NB4 (cell line): Measurements from ENCODE around the gene MBD3L5.
"Not testable (repeated sequence)": the region's sequence is repeated elsewhere in the genome, so short reads cannot be mapped to it uniquely, and the experiment has no call there.

Experiments
- DNase-seq: peaks from one replicate; pipeline ENCODE4 v3.0.0; 2010; ENCODE audit warnings: low read depth
- H3K4me3 ChIP-seq: one replicate; pipeline ENCODE4 v1.5.1; 2011; ENCODE audit warnings: mild to moderate bottlenecking, low read depth, low read length, moderate library complexity
- CTCF ChIP-seq: IDR thresholded peaks from one replicate; pipeline ENCODE4 v1.5.1; 2012; ENCODE audit warnings: low read depth, low read length
- MYC ChIP-seq: IDR thresholded peaks from 2 replicates; pipeline ENCODE4 v1.6.1; 2011; ENCODE audit warnings: low read depth, low read length
- POLR2A ChIP-seq: IDR thresholded peaks from 2 replicates; pipeline ENCODE4 v1.6.1; 2011; ENCODE audit warnings: mild to moderate bottlenecking; ENCODE audit not compliant: insufficient read length; ENCODE audit errors: extremely low read depth
- TF ChIP-seq, protein P1 (sequence below): IDR thresholded peaks from 2 replicates; pipeline ENCODE4 v1.6.1; 2011; ENCODE audit warnings: low read depth, low read length

Gene MBD3L5

DNA sequence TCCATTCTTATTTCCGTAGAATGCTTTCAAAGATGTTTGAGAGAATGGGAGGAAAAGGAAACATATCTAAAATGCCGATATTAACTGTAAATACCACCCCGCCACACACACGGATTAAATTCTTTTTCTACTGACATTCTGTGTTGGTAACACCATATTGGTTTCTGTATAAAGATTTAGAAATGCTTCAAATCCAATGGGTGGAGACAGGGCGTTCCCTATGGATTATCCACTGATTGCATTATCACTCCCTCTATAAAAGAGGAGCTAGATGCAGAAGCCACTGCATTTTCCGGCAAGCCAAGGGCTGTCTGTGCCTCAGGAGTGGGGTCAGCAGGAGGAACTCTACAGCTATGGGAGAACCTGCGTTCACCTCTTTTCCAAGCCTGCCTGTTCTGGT, 18.6 kb downstream of the MBD3L5 start, which contains the start of gene MBD3L2:
TSS of gene MBD3L2 (plus strand) at position 301 of the 400 bp plus-strand sequence. CDS start at position 354, 53 bp downstream.
- DNase-seq, H3K4me3 ChIP-seq: not testable (repeated sequence)

DNA sequence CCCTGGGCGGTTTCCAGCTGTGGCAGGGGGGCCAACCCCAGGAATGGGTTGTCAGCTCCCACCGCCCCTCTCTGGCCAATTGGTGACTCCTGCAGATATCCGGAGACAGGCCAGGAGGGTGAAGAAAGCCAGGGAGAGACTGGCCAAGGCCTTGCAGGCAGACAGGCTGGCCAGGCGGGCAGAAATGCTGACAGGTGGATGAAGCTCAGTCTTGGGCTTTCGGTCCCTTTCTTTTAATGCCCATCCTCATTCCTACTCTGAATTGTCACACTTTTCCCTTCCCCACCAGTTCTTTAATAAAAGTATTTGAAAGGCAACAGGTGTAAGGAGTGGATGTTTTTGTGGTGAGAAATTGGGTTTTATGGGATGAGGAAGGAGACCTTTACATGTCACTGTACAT, 21.0 kb downstream of the MBD3L5 start:
- not testable (repeated sequence) for H3K4me3 ChIP-seq, DNase-seq

- not testable (repeated sequence) for H3K4me3 ChIP-seq
Observed at GRCh38 chr19:7052896-7053295, 22.5 kb downstream of the MBD3L5 start.

GRCh38 chr19:7054635-7055368, 24.4 kb downstream of the MBD3L5 start:
- not testable (repeated sequence) for H3K4me3 ChIP-seq, DNase-seq

More at GRCh38 chr19:7052896-7053295, 22.5 kb downstream of the MBD3L5 start:
- not testable (repeated sequence) for DNase-seq

DNA sequence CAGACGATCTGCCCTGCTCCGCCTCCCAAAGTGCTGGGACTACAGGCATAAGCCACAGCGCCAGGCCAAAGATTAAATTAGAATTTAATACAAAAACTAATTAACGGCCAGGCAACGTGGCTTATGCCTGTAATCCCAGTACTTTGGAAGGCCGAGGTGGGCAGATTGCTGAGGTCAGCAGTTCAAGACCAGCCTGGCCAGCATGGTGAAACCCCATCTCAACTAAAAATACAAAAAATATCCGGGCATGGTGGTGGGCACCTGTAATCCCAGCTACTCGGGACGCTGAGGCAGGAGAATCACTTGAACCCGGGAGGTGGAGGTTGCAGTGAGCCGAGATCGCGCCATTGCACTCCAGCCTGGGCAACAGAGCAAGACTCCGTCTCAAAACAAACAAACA, 25.3 kb downstream of the MBD3L5 start:
- not testable (repeated sequence) for DNase-seq, H3K4me3 ChIP-seq

DNA sequence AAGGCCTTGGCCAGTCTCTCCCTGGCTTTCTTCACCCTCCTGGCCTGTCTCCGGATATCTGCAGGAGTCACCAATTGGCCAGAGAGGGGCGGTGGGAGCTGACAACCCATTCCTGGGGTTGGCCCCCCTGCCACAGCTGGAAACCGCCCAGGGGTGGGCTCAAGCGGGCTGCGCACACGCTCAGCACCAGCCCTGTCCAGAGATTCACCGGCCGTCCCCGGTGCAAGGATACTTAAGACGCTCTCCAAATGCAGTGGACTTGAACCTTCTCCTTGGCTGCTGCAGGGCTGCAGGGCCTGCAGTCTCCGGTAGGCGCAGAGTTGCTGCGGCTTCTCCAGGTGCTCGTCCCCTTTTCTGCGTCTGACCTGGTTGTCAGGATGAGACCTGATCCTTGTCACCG, 26.0 kb downstream of the MBD3L5 start:
- DNase-seq, H3K4me3 ChIP-seq: not testable (repeated sequence)

GRCh38 chr19:7058576-7058975, 28.2 kb downstream of the MBD3L5 start, which contains the start of gene MBD3L3:
TSS of gene MBD3L3 (minus strand) at chr19:7058676. CDS start at chr19:7058605, 71 bp downstream.
- H3K4me3 ChIP-seq, DNase-seq: not testable (repeated sequence)

DNA sequence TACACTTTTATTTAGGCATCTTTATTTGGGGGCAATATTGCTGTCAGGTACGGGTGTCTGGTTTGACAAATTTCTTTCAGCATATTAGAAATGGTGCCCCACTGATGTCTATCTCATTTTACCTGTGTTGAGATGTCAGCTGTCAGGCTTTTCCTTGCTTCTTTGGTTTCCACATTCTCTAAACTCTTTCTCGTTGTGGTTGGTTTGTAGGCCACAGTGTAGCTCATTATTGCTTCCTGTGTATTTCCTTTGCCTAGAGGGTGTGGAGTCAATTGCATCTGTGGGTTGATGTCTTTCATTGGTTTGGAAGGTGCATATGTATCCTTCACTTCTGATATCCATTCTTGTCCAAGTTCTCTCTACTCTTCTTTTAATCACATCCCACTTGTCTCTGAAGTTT, 29.6 kb downstream of the MBD3L5 start:
- not testable (repeated sequence) for DNase-seq, H3K4me3 ChIP-seq

DNA sequence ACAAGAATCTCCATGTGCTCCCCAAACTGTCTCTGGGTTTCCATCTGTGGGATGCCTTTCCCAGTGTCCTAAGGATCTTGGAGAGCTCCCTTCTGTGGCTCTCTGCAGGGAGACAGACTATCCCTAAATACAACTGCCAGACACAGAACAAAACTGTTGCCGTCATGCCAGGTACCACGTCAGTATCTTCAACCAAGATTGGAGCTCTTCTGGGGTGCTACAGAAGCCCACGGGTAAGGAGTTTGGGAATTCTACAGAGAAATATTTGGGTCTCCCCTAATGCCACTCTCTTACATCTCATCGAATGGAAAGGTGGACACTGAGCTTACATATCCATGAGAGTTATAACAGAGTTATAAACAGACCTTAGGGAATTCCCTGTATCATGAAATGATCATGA, 33.0 kb downstream of the MBD3L5 start:
- H3K4me3 ChIP-seq = no peak overlapping the region
- TF ChIP-seq POLR2A (no peak), CTCF (no peak), MYC (no peak)
- TF ChIP-seq, protein P1, sequence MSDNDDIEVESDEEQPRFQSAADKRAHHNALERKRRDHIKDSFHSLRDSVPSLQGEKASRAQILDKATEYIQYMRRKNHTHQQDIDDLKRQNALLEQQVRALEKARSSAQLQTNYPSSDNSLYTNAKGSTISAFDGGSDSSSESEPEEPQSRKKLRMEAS = no peak
- DNase-seq = no peak

DNA sequence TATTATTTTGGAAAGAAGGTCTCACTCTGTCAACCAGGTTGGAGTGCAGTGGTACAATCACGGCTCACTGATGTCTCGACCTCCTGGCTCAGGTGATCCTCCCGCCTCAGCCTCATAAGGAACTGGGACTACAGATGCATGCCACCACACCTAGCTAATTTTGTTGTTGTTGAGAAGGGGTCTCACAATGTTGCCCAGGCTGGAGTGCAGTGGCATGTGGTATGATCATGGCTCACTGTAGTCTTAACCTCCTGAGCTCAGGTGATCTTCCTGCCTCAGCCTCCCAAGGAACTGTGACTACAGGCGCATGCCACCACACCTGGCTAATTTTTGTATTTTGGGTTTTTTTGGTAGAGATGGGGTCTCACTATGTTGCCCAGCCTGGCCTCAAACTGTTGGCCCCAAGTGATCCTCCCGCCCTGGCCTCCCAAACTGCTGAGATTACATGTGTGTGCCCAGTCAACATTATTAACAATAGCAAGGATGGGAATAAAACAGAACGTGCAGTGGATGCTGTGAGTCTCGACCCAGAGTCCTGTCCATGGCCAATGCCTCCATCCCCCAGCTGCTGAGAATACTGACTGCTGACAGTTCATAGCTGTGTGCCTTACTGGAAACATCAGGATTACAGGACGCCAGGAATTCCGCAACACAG, 33.5 kb downstream of the MBD3L5 start:
- no peak for DNase-seq
- no peak for TF ChIP-seq POLR2A
- TF ChIP-seq, protein P1 = no peak
- TF ChIP-seq MYC = no peak
- TF ChIP-seq CTCF = no peak
- no peak overlapping the region for H3K4me3 ChIP-seq

DNA sequence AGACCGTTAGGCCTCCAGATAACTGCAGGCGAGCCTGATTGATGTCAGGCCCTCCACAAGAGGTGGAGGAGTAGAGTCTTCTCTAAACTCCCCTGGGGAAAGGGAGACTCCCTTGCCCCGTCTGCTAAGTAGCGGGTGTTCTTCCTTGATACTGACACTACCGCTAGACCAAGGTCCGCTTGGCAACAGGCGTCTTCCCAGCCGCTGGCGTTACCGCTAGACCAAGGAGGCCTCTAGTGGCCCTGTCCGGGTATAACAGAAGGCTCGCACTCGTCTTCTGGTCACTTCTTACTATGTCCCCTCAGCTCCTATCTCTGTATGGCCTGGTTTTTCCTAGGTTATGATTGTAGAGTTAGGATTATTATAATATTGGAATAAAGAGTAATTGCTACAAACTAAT, 36.7 kb downstream of the MBD3L5 start:
- H3K4me3 ChIP-seq = not testable (repeated sequence)
- peak; percentile 14 for DNase-seq
